Measurements from ENCODE around the gene PPP1CC.
"Not testable (repeated sequence)": the region's sequence is repeated elsewhere in the genome, so short reads cannot be mapped to it uniquely, and the experiment has no call there.

PPP1CC gene

GRCh38 chr12:110745542-110746284 lies 3.0 kb upstream of the PPP1CC start:
- peaks cover 16% of the 10 kb centered on the region for H3K36me3 Mint-ChIP-seq (ENCODE audit: insufficient read depth)
- no peak for ATAC-seq (replicated peaks; ENCODE audit: extremely low read depth, poor library complexity, severe bottlenecking)

GRCh38 chr12:110744601-110745264 lies 2.0 kb upstream of the PPP1CC start:
- Mint-ChIP-seq H3K36me3 (ENCODE audit: insufficient read depth) (peaks cover 19% of the 10 kb centered on the region), H3K27ac (ENCODE audit: low read depth) (peak overlapping the region; percentile 16), H3K4me3 (no peak overlapping the region), H3K9me3 (no peaks in the 10 kb centered on the region), H3K4me1 (peaks cover 30% of the 10 kb centered on the region), H3K27me3 (no peaks in the 10 kb centered on the region)
- no peak for ATAC-seq (replicated peaks; ENCODE audit: extremely low read depth, poor library complexity, severe bottlenecking)
- no peak for DNase-seq (ENCODE audit: low spot score in 2 of 2)

More at GRCh38 chr12:110745542-110746284, 3.0 kb upstream of the PPP1CC start:
- DNase-seq (ENCODE audit: low spot score in 2 of 2) = no peak
- no peaks in the 10 kb centered on the region for H3K9me3 Mint-ChIP-seq
- peaks cover 21% of the 10 kb centered on the region for H3K4me1 Mint-ChIP-seq
- no peak overlapping the region for H3K4me3 Mint-ChIP-seq
- H3K27me3 Mint-ChIP-seq = no peaks in the 10 kb centered on the region
- H3K27ac Mint-ChIP-seq (ENCODE audit: low read depth) = no peak overlapping the region

GRCh38 chr12:110744151-110744571 lies 1.5 kb upstream of the PPP1CC start:
- ATAC-seq (replicated peaks; ENCODE audit: extremely low read depth, poor library complexity, severe bottlenecking) = no peak
- Mint-ChIP-seq H3K36me3 (ENCODE audit: insufficient read depth) (peaks cover 19% of the 10 kb centered on the region), H3K9me3 (no peaks in the 10 kb centered on the region), H3K27me3 (no peaks in the 10 kb centered on the region), H3K27ac (ENCODE audit: low read depth) (peak overlapping the region; percentile 16), H3K4me3 (peak overlapping the region; percentile 63), H3K4me1 (peaks cover 36% of the 10 kb centered on the region)
- no peak for DNase-seq (ENCODE audit: low spot score in 2 of 2)

GRCh38 chr12:110743571-110744093 lies 941 bp upstream of the PPP1CC start:
- Mint-ChIP-seq H3K4me1 (peaks cover 41% of the 10 kb centered on the region), H3K4me3 (peak overlapping the region; percentile 63), H3K27me3 (no peaks in the 10 kb centered on the region), H3K36me3 (ENCODE audit: insufficient read depth) (peaks cover 21% of the 10 kb centered on the region), H3K9me3 (no peaks in the 10 kb centered on the region), H3K27ac (ENCODE audit: low read depth) (peak overlapping the region; percentile 97)
- DNase-seq (ENCODE audit: low spot score in 2 of 2) = no peak
- ATAC-seq (replicated peaks; ENCODE audit: extremely low read depth, poor library complexity, severe bottlenecking) = no peak

GRCh38 chr12:110742096-110742717 lies 484 bp downstream of the PPP1CC start:
- Mint-ChIP-seq H3K9me3 (no peaks in the 10 kb centered on the region), H3K27me3 (no peaks in the 10 kb centered on the region), H3K4me1 (peaks cover 54% of the 10 kb centered on the region), H3K36me3 (ENCODE audit: insufficient read depth) (peaks cover 21% of the 10 kb centered on the region), H3K4me3 (peak overlapping the region; percentile 100), H3K27ac (ENCODE audit: low read depth) (peak overlapping the region; percentile 97)
- ATAC-seq (replicated peaks; ENCODE audit: extremely low read depth, poor library complexity, severe bottlenecking) = peak; percentile 10
- DNase-seq (ENCODE audit: low spot score in 2 of 2) = no peak

GRCh38 chr12:110741341-110742095 lies 1.2 kb downstream of the PPP1CC start:
- Mint-ChIP-seq H3K4me1 (peaks cover 54% of the 10 kb centered on the region), H3K9me3 (no peaks in the 10 kb centered on the region), H3K4me3 (peak overlapping the region; percentile 100), H3K36me3 (ENCODE audit: insufficient read depth) (peaks cover 21% of the 10 kb centered on the region), H3K27ac (ENCODE audit: low read depth) (peak overlapping the region; percentile 97), H3K27me3 (no peaks in the 10 kb centered on the region)
- ATAC-seq (replicated peaks; ENCODE audit: extremely low read depth, poor library complexity, severe bottlenecking) = no peak
- DNase-seq (ENCODE audit: low spot score in 2 of 2) = no peak

- peak overlapping the region; percentile 100 for H3K4me3 Mint-ChIP-seq
- ATAC-seq (replicated peaks; ENCODE audit: extremely low read depth, poor library complexity, severe bottlenecking) (no peak), DNase-seq (ENCODE audit: low spot score in 2 of 2) (no peak)
- peak overlapping the region; percentile 97 for H3K27ac Mint-ChIP-seq (ENCODE audit: low read depth)
- peaks cover 60% of the 10 kb centered on the region for H3K4me1 Mint-ChIP-seq
- peaks cover 28% of the 10 kb centered on the region for H3K36me3 Mint-ChIP-seq (ENCODE audit: insufficient read depth)
- H3K27me3 Mint-ChIP-seq = no peaks in the 10 kb centered on the region
- H3K9me3 Mint-ChIP-seq = no peaks in the 10 kb centered on the region
These were observed 2.8 kb downstream of the PPP1CC start for GRCh38 chr12:110739894-110740293.

- peak overlapping the region; percentile 97 for H3K27ac Mint-ChIP-seq (ENCODE audit: low read depth)
- ATAC-seq (replicated peaks; ENCODE audit: extremely low read depth, poor library complexity, severe bottlenecking) = no peak
- H3K36me3 Mint-ChIP-seq (ENCODE audit: insufficient read depth) = peaks cover 30% of the 10 kb centered on the region
- no peaks in the 10 kb centered on the region for H3K27me3 Mint-ChIP-seq
- no peaks in the 10 kb centered on the region for H3K9me3 Mint-ChIP-seq
- peak overlapping the region; percentile 100 for H3K4me3 Mint-ChIP-seq
- DNase-seq (ENCODE audit: low spot score in 2 of 2) = no peak
- H3K4me1 Mint-ChIP-seq = peaks cover 60% of the 10 kb centered on the region
These were observed 3.2 kb downstream of the PPP1CC start for GRCh38 chr12:110739488-110739887.

- ATAC-seq (replicated peaks; ENCODE audit: extremely low read depth, poor library complexity, severe bottlenecking) (no peak), DNase-seq (ENCODE audit: low spot score in 2 of 2) (no peak)
- H3K4me1 Mint-ChIP-seq = peaks cover 66% of the 10 kb centered on the region
- peak overlapping the region; percentile 100 for H3K4me3 Mint-ChIP-seq
- H3K27ac Mint-ChIP-seq (ENCODE audit: low read depth) = peak overlapping the region; percentile 79
- no peaks in the 10 kb centered on the region for H3K9me3 Mint-ChIP-seq
- H3K36me3 Mint-ChIP-seq (ENCODE audit: insufficient read depth) = peaks cover 30% of the 10 kb centered on the region
- H3K27me3 Mint-ChIP-seq = no peaks in the 10 kb centered on the region
These were observed 5.2 kb downstream of the PPP1CC start for GRCh38 chr12:110737532-110737931.

GRCh38 chr12:110737016-110737415 lies 5.7 kb downstream of the PPP1CC start:
- not testable (repeated sequence) for ATAC-seq (replicated peaks; ENCODE audit: extremely low read depth, poor library complexity, severe bottlenecking); H3K27me3 Mint-ChIP-seq; H3K9me3 Mint-ChIP-seq; DNase-seq (ENCODE audit: low spot score in 2 of 2)
- Mint-ChIP-seq H3K36me3 (ENCODE audit: insufficient read depth) (peaks cover 31% of the 10 kb centered on the region), H3K27ac (ENCODE audit: low read depth) (peak overlapping the region; percentile 79), H3K4me1 (peaks cover 71% of the 10 kb centered on the region), H3K4me3 (peak overlapping the region; percentile 100)

GRCh38 chr12:110733900-110734299 lies 8.8 kb downstream of the PPP1CC start:
- H3K4me3 Mint-ChIP-seq = peak overlapping the region; percentile 9
- peaks cover 55% of the 10 kb centered on the region for H3K4me1 Mint-ChIP-seq
- no peaks in the 10 kb centered on the region for H3K9me3 Mint-ChIP-seq
- peaks cover 48% of the 10 kb centered on the region for H3K36me3 Mint-ChIP-seq (ENCODE audit: insufficient read depth)
- DNase-seq (ENCODE audit: low spot score in 2 of 2) = no peak
- no peaks in the 10 kb centered on the region for H3K27me3 Mint-ChIP-seq
- H3K27ac Mint-ChIP-seq (ENCODE audit: low read depth) = peak overlapping the region; percentile 70
- ATAC-seq (replicated peaks; ENCODE audit: extremely low read depth, poor library complexity, severe bottlenecking) = no peak

- no peak for ATAC-seq (replicated peaks; ENCODE audit: extremely low read depth, poor library complexity, severe bottlenecking)
- Mint-ChIP-seq H3K9me3 (no peaks in the 10 kb centered on the region), H3K27me3 (no peaks in the 10 kb centered on the region), H3K4me1 (peaks cover 48% of the 10 kb centered on the region), H3K36me3 (ENCODE audit: insufficient read depth) (peaks cover 54% of the 10 kb centered on the region), H3K4me3 (no peak overlapping the region), H3K27ac (ENCODE audit: low read depth) (peak overlapping the region; percentile 70)
- no peak for DNase-seq (ENCODE audit: low spot score in 2 of 2)
These were observed 9.5 kb downstream of the PPP1CC start for GRCh38 chr12:110733089-110733715.

All from central memory CD8-positive, alpha-beta T cell (primary cell).